Measurements from ENCODE around the gene CDC40.
"Not testable (repeated sequence)": the region's sequence is repeated elsewhere in the genome, so short reads cannot be mapped to it uniquely, and the experiment has no call there.

The CDC40 gene

GRCh38 chr6:110271732-110272022 is 91.5 kb downstream of the CDC40 start:
- DNase-seq: no peak

GRCh38 chr6:110272781-110273180 is 92.6 kb downstream of the CDC40 start:
- DNase-seq: not testable (repeated sequence)

GRCh38 chr6:110277100-110277665 is 97.0 kb downstream of the CDC40 start:
- no peak for DNase-seq

Data from stimulated activated CD4-positive, alpha-beta T cell treated with anti-CD3 and anti-CD28 coated beads, Interleukin-4, amount 100 ng/mL, for 1 hour (primary cell).